ENCODE measurements around the gene ATP8A1. TPM values are rescaled to one million over a fixed set of nuclear protein-coding genes. Genes with fewer than 3 reads are reported as not detected.

Gene ATP8A1
- total and polyA plus RNA-seq, 2 of the 4 experiments (the other 2 are of a cell fraction) = 0.12 to 0.36 TPM

GRCh38 chr4:42523066-42523718 is 133.7 kb downstream of the ATP8A1 start:
- no peak overlapping the region for H3K56ac ChIP-seq (ENCODE audit: extremely low read depth, insufficient read depth, low read length)
- DNase-seq = no peak
- no peak overlapping the region for H4K91ac ChIP-seq (ENCODE audit: insufficient read depth, low read depth, low read length)
- no peak overlapping the region for H2BK20ac ChIP-seq (ENCODE audit: low read depth, low read length)
- no TSS peak for BruUV-seq (replicated peaks)
- H2AFZ ChIP-seq (replicated peaks; ENCODE audit: low read length, poor library complexity) = no peak overlapping the region
- no peak overlapping the region for H2AK5ac ChIP-seq (ENCODE audit: low read depth, low read length)
- dilution Hi-C loops (cut with HindIII; ENCODE audit: low sequenced_read_pairs, unreplicated experiment) = no loop called here
- no peaks in the 10 kb centered on the region for H3K36me3 ChIP-seq (ENCODE audit: control insufficient read depth, insufficient read depth, low read length)
- H3K4me2 ChIP-seq (ENCODE audit: low read depth, low read length) = no peak overlapping the region
- H3K18ac ChIP-seq (ENCODE audit: low read depth, low read length) = no peak overlapping the region
- no peak overlapping the region for H4K8ac ChIP-seq (ENCODE audit: low read depth in 2 of 2, low read length in 2 of 2)
- H4K5ac ChIP-seq (ENCODE audit: low read depth, low read length) = no peak overlapping the region
- no CpG with 5 or more reads among the region's 3 CpGs for WGBS, 2 experiments (ENCODE audit: extremely low coverage in 2 of 2, insufficient read length in 1 of 2)
- ChIA-PET POLR2A (ENCODE audit: unreplicated experiment) (no interaction called here), CTCF (interaction anchor here (1.7 kb wide), 1 partner anchor 152 kb away, joined by 8 read pairs; no protein-coding TSS in a partner anchor)
- ATAC-seq (ENCODE audit: low read depth) = no peak
- H2BK5ac ChIP-seq (ENCODE audit: low read depth, low read length, poor library complexity, severe bottlenecking) = no peak overlapping the region
- no peak overlapping the region for H3K23ac ChIP-seq (ENCODE audit: low read depth, low read length)
- H2BK15ac ChIP-seq (ENCODE audit: low read depth, low read length) = no peak overlapping the region
- TF ChIP-seq, protein P1, sequence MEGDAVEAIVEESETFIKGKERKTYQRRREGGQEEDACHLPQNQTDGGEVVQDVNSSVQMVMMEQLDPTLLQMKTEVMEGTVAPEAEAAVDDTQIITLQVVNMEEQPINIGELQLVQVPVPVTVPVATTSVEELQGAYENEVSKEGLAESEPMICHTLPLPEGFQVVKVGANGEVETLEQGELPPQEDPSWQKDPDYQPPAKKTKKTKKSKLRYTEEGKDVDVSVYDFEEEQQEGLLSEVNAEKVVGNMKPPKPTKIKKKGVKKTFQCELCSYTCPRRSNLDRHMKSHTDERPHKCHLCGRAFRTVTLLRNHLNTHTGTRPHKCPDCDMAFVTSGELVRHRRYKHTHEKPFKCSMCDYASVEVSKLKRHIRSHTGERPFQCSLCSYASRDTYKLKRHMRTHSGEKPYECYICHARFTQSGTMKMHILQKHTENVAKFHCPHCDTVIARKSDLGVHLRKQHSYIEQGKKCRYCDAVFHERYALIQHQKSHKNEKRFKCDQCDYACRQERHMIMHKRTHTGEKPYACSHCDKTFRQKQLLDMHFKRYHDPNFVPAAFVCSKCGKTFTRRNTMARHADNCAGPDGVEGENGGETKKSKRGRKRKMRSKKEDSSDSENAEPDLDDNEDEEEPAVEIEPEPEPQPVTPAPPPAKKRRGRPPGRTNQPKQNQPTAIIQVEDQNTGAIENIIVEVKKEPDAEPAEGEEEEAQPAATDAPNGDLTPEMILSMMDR (conservative IDR thresholded peaks at IDR 0.05; ENCODE audit: low read depth, low read length) = no peak
- TF ChIP-seq SMC3 (IDR thresholded peaks at IDR 0.05; ENCODE audit: low read depth, low read length) (no peak), NFE2L2 (IDR thresholded peaks at IDR 0.05; ENCODE audit: low read depth, low read length) (no peak), CHD1 (IDR thresholded peaks at IDR 0.05; ENCODE audit: low read depth, low read length) (no peak), CEBPB (IDR thresholded peaks at IDR 0.05; ENCODE audit: low read depth, low read length) (no peak), BHLHE40 (IDR thresholded peaks at IDR 0.05; ENCODE audit: low read depth, low read length) (no peak), POLR2A (IDR thresholded peaks at IDR 0.05; ENCODE audit: low read depth, low read length) (no peak), RFX5 (IDR thresholded peaks at IDR 0.05; ENCODE audit: low read depth, low read length) (no peak), MAZ (IDR thresholded peaks at IDR 0.05; ENCODE audit: borderline replicate concordance, low read depth, low read length) (no peak), RAD21 (IDR thresholded peaks at IDR 0.05; ENCODE audit: low read length) (no peak), MXI1 (IDR thresholded peaks at IDR 0.05; ENCODE audit: borderline replicate concordance, low read depth, low read length) (no peak), RCOR1 (IDR thresholded peaks at IDR 0.05; ENCODE audit: insufficient replicate concordance, low read length) (no peak), MAFK (IDR thresholded peaks at IDR 0.05; ENCODE audit: low read depth, low read length) (no peak), FOS (IDR thresholded peaks at IDR 0.05; ENCODE audit: low read depth, low read length) (no peak), ELK1 (IDR thresholded peaks at IDR 0.05; ENCODE audit: borderline replicate concordance, low read depth, low read length) (no peak)
- TF ChIP-seq, protein P2, sequence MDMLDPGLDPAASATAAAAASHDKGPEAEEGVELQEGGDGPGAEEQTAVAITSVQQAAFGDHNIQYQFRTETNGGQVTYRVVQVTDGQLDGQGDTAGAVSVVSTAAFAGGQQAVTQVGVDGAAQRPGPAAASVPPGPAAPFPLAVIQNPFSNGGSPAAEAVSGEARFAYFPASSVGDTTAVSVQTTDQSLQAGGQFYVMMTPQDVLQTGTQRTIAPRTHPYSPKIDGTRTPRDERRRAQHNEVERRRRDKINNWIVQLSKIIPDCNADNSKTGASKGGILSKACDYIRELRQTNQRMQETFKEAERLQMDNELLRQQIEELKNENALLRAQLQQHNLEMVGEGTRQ (IDR thresholded peaks at IDR 0.05; ENCODE audit: low read depth, low read length) = no peak
- no peaks in the 10 kb centered on the region for H3K79me1 ChIP-seq (ENCODE audit: low read depth in 1 of 2, low read length in 2 of 2)
- H3K9me1 ChIP-seq (ENCODE audit: insufficient read depth, low read length) = no peaks in the 10 kb centered on the region
- H3K9me3 ChIP-seq (ENCODE audit: control insufficient read depth, insufficient read depth, low read length) = no peaks in the 10 kb centered on the region
- no peak overlapping the region for H2BK120ac ChIP-seq (ENCODE audit: low read depth, low read length)
- H3K4me3 ChIP-seq (ENCODE audit: insufficient read depth, low read depth, low read length) = no peak overlapping the region
- H2AK9ac ChIP-seq (replicated peaks; ENCODE audit: low read depth, low read length, poor library complexity) = no peak overlapping the region
- in situ Hi-C loops (cut with MboI; ENCODE audit: low sequenced_read_pairs) = no loop called here
- no peaks in the 10 kb centered on the region; the same call in 1 of the 2 replicates for H3K27me3 ChIP-seq (ENCODE audit: control insufficient read depth, insufficient read depth, low read length)
- no peaks in the 10 kb centered on the region for H4K20me1 ChIP-seq (ENCODE audit: insufficient read depth, low read length)
- no peak overlapping the region for H3K27ac ChIP-seq (ENCODE audit: insufficient read depth, low read length)
- no peak overlapping the region for H3K14ac ChIP-seq (replicated peaks; ENCODE audit: low read depth, low read length)
- no peak overlapping the region for H3K9ac ChIP-seq (ENCODE audit: low read depth, low read length)
- intact Hi-C loops (cut with micrococcal nuclease) = no loop called here
- no peaks in the 10 kb centered on the region for H3K4me1 ChIP-seq (ENCODE audit: control insufficient read depth, insufficient read depth, low read length)
- H3K4ac ChIP-seq (ENCODE audit: low read depth, low read length) = no peak overlapping the region

Measured in IMR-90 (cell line).